HG03066 (cell line): ENCODE results near the gene CCDC110.
A peak's percentile ranks its signal among the peaks of the same experiment; 100 is the strongest.

Experiments used
- ATAC-seq: cut with Tn5 transposase; IDR thresholded peaks from one replicate; pipeline ENCODE4 v1.9.1; 2021; ENCODE audit warnings: low read depth; ENCODE audit not compliant: unreplicated experiment

CCDC110 gene

DNA sequence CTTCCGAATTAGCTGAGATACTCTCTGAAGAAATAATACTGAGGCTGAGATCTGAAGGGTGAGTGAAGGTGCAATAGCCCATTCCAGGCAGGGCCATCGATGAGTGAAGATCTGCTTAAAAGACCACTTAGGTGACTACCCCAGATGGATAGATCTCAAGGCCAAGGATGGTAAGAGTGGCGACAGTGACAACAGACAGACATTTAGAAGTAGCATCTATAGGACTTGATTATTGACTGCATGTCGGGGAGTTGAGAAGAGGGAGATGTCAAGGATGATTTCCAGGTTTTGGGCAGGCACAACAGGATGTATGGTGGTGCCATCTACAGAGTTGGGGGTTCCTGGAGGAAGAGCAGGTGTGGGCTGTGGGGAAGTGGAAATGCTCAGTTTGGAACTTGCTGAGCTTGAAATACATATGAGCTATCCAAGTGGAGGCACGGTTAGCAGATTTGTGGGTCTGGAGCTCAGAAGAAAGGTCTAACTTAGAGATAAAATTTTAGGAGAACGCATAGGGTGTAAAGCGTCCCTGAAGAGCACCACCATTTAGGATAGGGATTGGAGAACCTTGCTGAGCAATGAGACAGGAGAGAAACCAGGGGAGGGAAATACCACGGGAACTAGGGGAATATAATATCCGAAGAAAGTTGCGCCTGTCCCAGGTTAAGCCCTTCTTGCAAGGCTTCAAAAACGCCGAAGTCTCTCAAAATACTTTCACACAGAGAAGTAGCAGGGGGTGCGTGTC lies 46.5 kb downstream of the CCDC110 start:
- ATAC-seq: peak; percentile 3

DNA sequence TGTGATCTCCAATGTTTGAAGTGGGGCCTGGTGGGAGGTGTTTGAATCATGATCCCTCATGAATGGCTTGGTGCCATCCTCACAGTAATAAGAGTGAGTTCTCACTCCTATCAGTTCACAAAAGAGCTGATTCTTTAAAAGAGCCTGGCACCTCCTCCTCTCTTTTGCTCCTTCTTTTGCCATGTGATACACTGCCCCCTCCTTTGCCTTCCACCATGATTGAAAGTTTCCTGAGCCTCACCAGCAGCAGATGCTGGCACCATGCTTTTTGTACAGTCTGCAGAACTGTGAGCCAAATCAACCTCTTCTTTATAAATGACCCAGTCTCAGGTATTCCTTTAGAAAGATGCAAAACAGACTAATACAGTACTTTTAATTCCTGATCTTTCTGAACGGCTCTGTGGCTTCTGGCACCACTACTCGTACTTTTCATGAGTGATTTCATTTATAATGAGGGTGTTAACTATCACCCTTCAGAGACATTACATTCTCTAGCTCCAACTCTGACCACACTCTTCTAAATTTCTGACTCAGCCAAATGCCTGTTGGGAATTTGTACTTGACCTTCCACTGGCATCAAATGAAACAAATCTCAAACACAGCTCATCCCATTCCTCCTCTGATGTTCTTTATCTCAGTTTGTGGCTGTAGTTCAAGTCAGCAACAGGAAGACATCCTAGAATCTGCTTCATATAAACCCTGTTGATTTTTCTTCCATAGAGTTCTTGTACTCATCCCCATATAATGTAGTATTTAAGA lies 50.0 kb downstream of the CCDC110 start:
- no peak for ATAC-seq

DNA sequence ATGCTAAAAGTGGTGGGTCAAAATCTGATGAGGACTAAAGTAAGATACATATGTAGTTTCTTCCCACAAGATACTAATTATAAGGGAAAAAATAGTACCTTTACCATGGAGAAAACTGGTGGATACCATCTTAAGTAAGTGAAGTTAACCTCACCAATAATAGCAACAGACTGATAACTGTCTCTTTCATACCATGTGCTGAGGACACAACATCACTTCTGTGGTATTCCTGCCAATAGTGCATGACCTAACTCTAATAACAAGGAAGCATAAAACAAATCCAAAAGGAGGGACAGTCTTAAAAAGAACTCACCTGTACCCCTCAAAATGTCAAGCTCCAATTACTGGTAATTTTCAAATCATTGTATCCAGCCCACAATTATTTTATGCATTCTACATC lies 54.6 kb downstream of the CCDC110 start:
- no peak for ATAC-seq

DNA sequence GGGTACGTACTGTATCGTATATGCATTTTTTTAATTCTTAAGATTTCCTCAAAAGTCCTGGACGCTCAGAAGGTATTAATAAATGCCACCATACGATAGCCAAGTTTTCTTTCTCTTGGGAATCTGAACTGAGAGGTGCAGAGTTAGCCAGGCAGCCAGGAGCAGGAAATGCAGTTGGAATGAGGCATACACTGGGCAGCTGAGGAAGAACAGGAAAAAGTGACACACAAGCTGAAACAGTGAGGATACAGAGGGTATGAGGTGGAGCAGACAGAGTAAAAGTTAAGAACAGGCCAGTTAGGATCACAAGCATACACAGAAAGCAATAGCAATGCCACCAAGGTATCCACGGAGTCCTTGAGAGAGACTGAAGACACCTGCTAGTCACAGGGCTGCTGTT lies 59.1 kb downstream of the CCDC110 start:
- ATAC-seq: no peak

DNA sequence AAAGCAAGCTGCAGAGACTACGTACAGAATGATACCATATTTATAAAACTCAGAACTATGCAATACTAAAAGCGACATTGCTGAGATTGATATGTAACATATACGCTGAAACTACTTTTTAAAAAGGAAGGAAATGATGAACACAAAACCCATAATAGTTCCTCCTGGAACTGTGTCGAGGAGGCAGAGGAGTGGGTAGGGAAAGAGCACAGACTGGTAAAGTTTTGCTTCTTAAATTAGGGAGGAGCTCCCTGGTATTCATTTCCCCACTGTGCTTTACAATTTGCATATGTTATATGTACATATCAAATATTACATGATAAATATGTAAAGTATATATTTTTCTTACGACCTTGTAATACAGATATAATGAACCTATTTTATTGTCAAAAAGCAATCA lies 59.7 kb downstream of the CCDC110 start:
- no peak for ATAC-seq

DNA sequence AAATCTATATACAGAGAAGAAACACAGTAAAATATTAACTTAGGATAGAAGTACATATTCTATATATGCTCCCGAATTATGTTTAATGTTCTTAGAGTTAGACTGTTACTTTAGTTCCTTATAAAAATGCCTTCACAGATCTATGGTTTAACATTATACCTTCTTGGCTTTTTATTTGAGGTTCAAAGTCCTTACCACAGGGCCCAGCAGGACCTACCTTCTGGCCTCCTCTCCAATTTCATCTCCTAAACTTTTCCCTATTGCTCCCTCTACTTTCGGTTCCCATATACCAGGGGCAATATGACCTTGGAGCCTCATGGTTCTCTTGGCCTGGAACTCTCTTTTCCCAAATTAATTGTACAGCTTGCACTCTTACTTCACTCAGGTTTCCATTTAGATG lies 63.1 kb downstream of the CCDC110 start:
- ATAC-seq: no peak

DNA sequence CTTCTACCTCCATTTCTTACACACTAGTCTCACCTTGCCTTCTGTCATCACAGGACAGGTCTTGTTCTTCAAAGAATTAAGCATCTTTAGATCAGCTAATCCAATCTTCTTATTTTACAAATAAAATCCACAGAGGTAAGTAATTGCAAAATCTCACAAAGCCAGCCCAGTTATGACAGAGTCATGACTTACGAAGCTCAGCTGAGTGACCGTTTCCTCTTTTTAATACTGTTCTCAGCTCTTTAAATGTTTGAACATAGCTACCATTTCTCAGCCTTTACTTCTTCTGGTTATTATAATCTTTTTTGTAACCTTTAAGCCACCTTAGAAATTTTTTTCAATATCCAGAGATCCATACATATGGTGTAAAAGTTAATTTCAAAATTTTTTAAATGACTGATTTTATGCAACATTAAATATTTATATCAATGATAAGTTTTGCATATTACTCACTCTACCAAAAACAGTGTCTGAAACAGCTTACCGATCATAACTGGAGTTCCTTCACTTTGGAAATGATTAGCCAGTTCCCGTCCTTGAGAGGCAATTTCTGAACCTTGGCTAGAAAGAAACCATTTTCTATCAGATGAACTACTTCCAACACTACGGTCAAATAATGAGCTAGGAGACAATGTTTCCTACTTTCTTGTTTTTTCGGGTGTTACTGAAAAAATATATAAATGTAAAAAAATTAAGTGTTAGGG lies 66.1 kb downstream of the CCDC110 start:
- no peak for ATAC-seq

DNA sequence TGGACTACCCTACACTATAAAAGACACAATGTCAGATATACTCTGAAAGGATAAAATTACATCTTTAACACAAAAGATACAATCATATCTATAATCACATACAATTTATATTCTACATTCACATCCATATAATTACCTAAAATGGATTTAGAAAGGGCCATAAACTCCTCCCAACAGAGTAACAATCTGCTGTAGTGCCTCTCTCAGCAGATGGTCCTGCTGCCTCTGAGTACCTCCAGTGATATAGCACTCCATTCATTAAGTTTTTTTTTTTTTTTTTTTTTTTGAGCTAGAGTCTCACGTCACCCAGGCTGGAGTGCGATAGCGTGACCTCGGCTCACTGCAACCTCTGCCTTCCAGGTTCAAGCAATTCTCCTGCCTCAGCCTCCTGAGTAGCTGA lies 67.5 kb downstream of the CCDC110 start:
- ATAC-seq: no peak

DNA sequence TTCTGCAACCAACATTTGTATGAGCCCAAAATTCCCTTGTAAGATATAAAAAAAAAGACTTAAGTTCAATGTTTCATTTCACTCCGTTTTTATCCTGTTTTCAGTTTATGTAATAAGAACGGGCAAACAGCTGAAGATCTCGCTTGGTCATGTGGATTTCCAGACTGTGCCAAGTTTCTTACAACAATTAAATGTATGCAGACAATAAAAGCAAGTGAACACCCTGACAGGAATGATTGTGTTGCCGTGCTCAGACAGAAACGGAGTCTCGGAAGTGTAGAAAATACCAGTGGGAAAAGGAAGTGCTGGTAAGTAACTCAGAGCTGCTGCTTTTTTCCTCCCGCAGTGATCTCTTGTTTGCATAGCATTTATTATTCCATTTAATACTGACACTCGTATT lies 72.1 kb downstream of the CCDC110 start:
- no peak for ATAC-seq

DNA sequence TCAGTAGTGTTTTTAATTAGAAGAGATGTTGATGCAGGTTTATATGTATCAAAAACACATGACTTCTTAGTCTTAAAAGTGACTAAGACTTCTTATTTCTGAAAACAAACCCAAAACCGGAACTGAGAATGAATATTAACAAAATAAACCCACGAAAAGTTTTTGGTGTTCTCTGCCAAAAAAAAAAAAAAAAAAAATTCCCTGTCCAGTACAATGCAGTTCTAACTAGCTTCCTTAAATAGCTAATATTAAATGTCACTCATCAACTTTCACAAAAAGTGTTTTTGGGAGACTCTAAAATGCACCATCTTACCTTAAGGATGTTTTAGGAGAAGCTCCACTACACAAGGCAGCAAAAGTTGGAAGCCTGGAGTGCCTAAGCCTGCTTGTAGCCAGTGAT lies 72.9 kb downstream of the CCDC110 start:
- ATAC-seq: no peak

DNA sequence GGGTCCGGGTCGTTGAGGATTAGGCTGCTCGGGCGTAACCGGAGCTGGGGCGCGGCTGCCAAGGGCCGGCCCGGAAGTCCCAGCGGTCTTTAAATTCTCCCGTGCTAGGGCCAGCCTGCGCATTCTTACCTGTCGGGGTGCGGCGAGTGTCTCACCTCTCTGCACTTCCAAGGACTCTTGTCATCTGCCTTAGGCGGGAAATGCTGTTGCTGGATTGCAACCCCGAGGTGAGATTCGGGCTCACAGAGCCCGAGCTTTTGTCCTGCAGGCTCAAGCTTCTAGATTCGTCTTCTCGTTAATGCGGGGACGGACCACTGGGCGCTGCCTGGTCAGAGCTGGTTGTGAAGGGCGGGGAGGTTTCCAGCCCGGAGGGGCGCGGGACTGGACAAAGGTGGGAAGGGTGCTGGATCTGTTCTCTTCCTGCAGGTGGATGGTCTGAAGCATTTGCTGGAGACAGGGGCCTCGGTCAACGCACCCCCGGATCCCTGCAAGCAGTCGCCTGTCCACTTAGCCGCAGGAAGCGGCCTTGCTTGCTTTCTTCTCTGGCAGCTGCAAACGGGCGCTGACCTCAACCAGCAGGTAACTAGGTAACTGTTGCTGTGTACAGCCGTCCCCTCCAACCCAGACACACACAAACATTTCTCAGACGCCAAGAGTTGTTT lies 74.7 kb downstream of the CCDC110 start, which contains the start of gene ANKRD37:
Gene ANKRD37 (plus strand): TSS at position 118 of the 662 bp plus-strand sequence. CDS start 83 bp downstream, at position 201.
- no peak for ATAC-seq

DNA sequence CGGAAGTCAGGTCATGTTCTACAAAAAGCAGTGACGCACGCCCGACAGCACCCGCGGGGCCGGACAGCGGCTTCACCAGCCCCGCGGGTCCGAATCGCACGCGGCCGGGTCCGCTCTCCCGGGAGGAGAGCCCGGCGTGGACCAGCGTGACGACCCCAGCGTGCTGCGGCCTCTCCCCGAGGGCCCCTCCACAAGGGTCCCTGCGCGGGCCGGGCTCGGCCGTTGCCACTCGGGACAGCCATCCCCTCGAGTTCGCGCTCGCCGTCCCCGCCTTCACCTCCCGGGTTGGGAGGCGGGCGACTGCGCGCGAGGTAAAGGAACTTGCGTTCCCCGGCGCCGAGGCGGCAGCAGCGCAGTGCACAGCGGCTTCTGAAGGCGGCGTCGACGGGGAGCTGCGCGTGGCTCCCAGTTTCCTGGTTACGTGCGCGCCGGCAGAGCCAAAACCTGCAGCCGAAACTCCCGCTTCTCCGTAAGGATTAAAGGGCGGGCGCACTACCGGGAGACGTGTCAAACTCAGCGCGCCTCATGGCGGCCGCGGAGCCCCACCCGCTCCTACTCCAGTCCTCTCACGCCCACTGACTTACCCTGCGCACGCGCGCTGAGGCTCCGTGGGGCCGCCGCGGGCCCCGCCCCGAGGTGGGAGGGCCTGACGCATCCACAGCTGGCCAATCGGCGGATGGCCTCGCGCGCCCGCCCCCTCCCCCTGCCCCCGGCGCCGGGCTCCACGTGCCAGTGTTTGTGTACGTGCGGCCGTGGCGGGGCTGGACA lies 75.4 kb downstream of the CCDC110 start:
- peak; percentile 73 for ATAC-seq

DNA sequence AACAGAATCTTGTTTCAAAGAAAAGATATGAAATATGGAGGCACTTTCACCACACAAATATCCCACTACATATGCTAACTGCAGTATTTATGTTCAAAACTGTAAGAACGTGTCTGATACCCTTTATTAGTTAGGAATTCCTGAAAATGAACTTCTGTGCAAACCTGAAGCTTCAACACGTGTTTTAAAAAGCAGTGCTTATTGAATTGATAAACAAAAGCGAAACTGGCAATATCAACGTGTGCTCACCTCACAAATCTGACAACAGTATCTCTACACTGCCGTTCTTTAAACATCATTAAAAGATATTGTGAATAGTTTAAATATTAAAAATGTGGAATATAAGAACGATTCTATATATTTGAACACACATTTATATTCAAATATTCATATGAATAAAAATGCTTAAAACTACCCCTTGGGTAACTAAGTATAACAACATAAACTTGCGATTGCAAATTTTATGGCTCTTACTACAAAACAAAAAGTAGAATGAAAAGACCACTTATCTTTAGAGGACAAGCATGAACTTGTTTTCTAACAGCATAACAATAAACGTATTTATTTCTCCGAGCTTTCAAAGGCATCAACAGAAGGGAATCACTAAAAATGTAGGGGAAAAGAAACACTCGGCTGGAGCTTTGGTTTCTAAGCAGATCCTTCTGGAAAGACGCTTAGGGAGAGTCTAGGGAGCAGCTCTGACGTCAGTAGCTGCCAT lies 76.1 kb downstream of the CCDC110 start, which contains the start of gene LRP2BP:
Gene LRP2BP (minus strand): TSS at position 687 of the 718 bp plus-strand sequence. CDS start 17,738 bp downstream, outside the sequence.
- ATAC-seq: no peak
